Endothelial cell (in vitro differentiated cells): Measurements from ENCODE around the gene CAND2. TPM values are rescaled to one million over a fixed set of nuclear protein-coding genes. Genes with fewer than 3 reads are reported as not detected.

Experiments
- DNase-seq: peaks from one replicate; pipeline ENCODE4 v3.0.0; 2021; ENCODE audit warnings: low spot score
- H3K27ac Mint-ChIP-seq: one replicate; pipeline ENCODE4 v1.8.0; 2021; ENCODE audit warnings: mixed read lengths, inconsistent platforms; ENCODE audit not compliant: unreplicated experiment
- H3K27me3 Mint-ChIP-seq: one replicate; pipeline ENCODE4 v1.8.0; 2021; ENCODE audit warnings: mild to moderate bottlenecking, moderate library complexity, mixed read lengths, inconsistent platforms; ENCODE audit not compliant: unreplicated experiment
- H3K36me3 Mint-ChIP-seq: one replicate; pipeline ENCODE4 v1.8.0; 2021; ENCODE audit warnings: mild to moderate bottlenecking, low read depth, mixed read lengths, inconsistent platforms; ENCODE audit not compliant: unreplicated experiment
- H3K4me1 Mint-ChIP-seq: one replicate; pipeline ENCODE4 v1.8.0; 2021; ENCODE audit warnings: mild to moderate bottlenecking, mixed read lengths, inconsistent platforms; ENCODE audit not compliant: unreplicated experiment
- H3K4me3 Mint-ChIP-seq: one replicate; pipeline ENCODE4 v1.8.0; 2021; ENCODE audit warnings: mild to moderate bottlenecking, mixed read lengths, inconsistent platforms; ENCODE audit not compliant: unreplicated experiment
- H3K9me3 Mint-ChIP-seq: one replicate; pipeline ENCODE4 v1.8.0; 2021; ENCODE audit warnings: mixed read lengths, inconsistent platforms; ENCODE audit not compliant: unreplicated experiment
- long read RNA-seq: library from polyadenylated mRNA; unstranded; transcript quantifications from one replicate; pipeline ENCODE4 v2.0.0, GENCODE V29; 2020; ENCODE audit not compliant: unreplicated experiment
- total RNA-seq: library from RNA; stranded (reverse); fragmentation: NEBNext Ultra II Directional; extraction: Animal tissue kit (Norgen Biotek cat#: 25700); gene quantifications from one replicate; pipeline ENCODE4 v1.2.1, GENCODE V29; 2021; ENCODE audit not compliant: unreplicated experiment
- TF ChIP-seq, protein P1 (sequence below): fragments of 200-600 bp; sonication (generic); IDR thresholded peaks from one replicate; pipeline ENCODE4 v1.5.0; 2021; ENCODE audit warnings: antibody characterized with exemption; ENCODE audit not compliant: unreplicated experiment

The CAND2 gene
- 1.8 TPM for total RNA-seq
- long read RNA-seq, result 0 reads

DNA sequence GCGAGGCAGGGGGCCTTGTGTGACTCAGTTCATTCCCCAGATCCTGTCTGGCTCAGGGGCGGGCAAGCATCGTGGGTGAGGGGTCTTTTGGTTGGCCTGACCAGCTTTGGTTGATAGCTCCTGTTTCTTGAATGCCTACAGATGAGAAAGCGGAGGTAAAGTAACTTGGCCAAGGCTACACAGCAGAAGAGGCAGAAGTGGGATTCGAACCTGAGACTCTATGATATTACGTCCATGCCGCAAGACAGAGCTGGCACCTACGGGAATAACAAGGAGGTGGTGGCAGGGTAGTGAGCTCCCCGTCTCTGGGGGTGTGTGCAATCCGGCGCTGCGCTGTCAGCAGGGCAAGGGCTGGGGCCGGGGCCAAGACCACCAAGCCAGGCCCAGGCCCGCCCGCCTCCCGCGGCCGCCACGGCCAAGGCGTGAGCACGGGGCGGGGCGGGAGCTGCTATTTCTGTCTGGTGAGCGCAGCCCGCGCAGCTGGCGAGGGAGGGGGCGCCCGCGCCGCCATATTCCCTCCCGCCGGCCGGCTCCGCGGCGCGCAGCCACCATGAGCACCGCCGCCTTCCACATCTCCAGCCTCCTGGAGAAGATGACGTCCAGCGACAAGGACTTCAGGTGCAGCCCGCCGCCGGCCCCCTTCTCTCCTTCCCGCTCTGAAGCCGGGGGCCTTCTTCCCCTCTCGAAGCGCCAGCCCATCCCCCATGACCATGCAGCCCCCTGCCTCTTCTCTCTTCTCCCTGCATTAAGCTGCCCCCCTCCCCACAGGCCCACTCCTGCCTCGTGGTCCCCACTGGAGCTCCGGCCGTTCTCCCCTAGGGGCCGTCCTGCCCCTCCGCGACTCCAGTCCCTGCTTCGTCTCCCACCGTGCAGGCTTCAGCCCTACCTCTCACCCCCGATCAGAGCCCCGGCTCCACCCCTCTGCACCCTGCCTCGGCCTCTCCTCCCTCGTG is at the start of gene CAND2:
CAND2 (plus strand) TSS at position 510 of the 953 bp plus-strand sequence; CDS start at position 551, 41 bp downstream.
- TF ChIP-seq, protein P1, sequence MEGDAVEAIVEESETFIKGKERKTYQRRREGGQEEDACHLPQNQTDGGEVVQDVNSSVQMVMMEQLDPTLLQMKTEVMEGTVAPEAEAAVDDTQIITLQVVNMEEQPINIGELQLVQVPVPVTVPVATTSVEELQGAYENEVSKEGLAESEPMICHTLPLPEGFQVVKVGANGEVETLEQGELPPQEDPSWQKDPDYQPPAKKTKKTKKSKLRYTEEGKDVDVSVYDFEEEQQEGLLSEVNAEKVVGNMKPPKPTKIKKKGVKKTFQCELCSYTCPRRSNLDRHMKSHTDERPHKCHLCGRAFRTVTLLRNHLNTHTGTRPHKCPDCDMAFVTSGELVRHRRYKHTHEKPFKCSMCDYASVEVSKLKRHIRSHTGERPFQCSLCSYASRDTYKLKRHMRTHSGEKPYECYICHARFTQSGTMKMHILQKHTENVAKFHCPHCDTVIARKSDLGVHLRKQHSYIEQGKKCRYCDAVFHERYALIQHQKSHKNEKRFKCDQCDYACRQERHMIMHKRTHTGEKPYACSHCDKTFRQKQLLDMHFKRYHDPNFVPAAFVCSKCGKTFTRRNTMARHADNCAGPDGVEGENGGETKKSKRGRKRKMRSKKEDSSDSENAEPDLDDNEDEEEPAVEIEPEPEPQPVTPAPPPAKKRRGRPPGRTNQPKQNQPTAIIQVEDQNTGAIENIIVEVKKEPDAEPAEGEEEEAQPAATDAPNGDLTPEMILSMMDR, result no peak
- peak; percentile 40 for DNase-seq
- Mint-ChIP-seq H3K4me1 (peaks cover 3% of the 10 kb centered on the region), H3K27me3 (peaks cover 6% of the 10 kb centered on the region), H3K9me3 (no peaks in the 10 kb centered on the region), H3K36me3 (no peaks in the 10 kb centered on the region), H3K4me3 (peak within 1 kb of the TSS; percentile 76), H3K27ac (no peak within 1 kb of the TSS)

DNA sequence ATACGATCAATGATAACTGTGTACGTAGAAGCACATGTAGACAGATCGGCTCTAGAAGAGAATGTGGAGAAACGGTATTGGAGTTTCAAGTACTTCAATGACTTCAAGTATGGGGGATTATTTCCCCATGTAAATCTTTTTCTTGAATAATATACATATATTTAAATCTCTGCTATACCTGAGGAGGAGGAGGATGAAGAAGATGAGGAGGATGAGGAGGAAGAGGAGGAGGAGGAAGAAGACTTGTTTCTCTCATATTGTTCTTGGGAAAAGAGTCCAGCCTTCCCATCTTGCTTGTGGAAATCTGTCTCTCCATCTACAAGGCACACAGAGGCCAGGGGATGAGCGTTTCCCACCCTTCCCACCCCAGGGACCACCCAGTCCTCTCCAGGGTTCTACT is 48.0 kb upstream of the CAND2 start:
- no peaks in the 10 kb centered on the region for H3K27me3 Mint-ChIP-seq
- no peak overlapping the region for H3K4me3 Mint-ChIP-seq
- no peaks in the 10 kb centered on the region for H3K9me3 Mint-ChIP-seq
- DNase-seq, result no peak
- H3K36me3 Mint-ChIP-seq, result no peaks in the 10 kb centered on the region
- H3K27ac Mint-ChIP-seq, result no peak overlapping the region
- peaks cover 14% of the 10 kb centered on the region for H3K4me1 Mint-ChIP-seq
- TF ChIP-seq, protein P1, result no peak

DNA sequence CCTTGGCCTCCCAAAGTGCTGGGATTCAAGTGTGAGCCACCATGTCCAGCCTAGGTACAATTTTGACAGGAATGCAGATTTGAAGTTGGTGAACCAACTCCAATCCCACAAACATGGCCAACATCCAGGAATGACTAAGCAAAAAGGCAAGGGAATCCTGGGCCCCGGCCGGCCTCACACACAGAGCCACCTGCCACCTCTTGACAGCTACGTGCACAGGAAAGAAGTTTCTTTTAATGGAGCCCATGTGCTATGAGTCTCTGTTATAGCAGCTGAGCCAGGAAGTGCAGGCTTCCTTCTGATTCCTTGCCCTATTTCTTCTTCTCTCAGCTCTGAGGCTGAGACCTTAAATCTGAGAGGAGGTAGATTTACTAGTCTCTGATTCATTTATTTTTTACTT is 46.3 kb upstream of the CAND2 start:
- no peak for DNase-seq
- Mint-ChIP-seq H3K36me3 (no peaks in the 10 kb centered on the region), H3K9me3 (no peaks in the 10 kb centered on the region), H3K27ac (no peak overlapping the region), H3K27me3 (peaks cover 3% of the 10 kb centered on the region), H3K4me3 (no peak overlapping the region), H3K4me1 (peaks cover 10% of the 10 kb centered on the region)
- TF ChIP-seq, protein P1, result no peak

DNA sequence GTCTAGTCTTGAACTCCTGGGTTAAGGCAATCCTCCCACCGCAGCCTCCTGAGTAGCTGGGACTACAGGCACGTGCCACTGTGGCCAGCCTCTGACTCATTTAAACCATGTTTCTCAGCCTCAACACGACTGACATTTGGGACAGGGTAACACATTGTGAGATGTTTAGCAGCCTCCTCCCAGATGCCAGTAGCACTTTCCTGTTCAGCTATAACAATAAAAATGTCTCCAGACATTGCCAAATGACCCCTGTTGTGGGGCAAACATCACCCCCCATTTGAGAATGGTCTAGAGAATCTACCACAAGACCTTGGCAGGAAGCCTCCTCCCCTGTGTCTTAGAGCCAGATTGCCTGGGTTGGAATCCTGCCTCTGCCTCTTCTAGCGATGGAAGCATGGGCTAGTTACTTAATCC is 45.8 kb upstream of the CAND2 start:
- no peak for DNase-seq
- H3K4me3 Mint-ChIP-seq, result no peak overlapping the region
- H3K4me1 Mint-ChIP-seq, result peaks cover 10% of the 10 kb centered on the region
- TF ChIP-seq, protein P1, result no peak
- no peak overlapping the region for H3K27ac Mint-ChIP-seq
- no peaks in the 10 kb centered on the region for H3K9me3 Mint-ChIP-seq
- H3K36me3 Mint-ChIP-seq, result no peaks in the 10 kb centered on the region
- peaks cover 3% of the 10 kb centered on the region for H3K27me3 Mint-ChIP-seq

DNA sequence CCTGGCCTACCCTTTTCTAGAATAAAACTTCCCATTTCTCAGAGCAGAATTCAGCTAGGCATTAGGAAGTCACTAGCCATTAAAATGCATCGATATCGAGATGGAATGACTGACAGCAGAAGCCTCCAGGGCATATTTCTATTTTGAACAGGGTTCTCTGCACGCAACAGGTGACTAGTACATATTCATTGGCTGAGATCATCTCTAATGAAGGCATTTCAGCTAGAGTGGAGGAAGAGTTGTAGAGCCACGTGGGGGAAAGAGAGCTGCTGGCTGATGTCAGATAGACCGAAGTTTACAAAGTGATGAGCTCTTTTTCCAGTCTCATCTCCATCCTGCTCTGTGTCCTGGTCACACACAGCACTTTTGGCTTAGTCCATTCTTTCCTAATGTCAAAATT is 44.9 kb upstream of the CAND2 start:
- Mint-ChIP-seq H3K4me1 (peaks cover 10% of the 10 kb centered on the region), H3K4me3 (no peak overlapping the region), H3K9me3 (no peaks in the 10 kb centered on the region), H3K36me3 (no peaks in the 10 kb centered on the region), H3K27ac (peak overlapping the region; percentile 6), H3K27me3 (peaks cover 3% of the 10 kb centered on the region)
- no peak for DNase-seq
- TF ChIP-seq, protein P1, result no peak
